T-cell (primary cell): ENCODE results near the gene TMEM54. TPM values are rescaled to one million over a fixed set of nuclear protein-coding genes. Genes with fewer than 3 reads are reported as not detected.

Experiments
- ATAC-seq, 4 experiments: fragments of 200-7000 bp in 3 of 4; fragments of 150-1000 bp in 1 of 4; cut with Tn5 transposase; replicated peaks in 1 of 4; 1 replicate in 3 of 4; 2 replicates in 1 of 4; pipeline ENCODE4 v1.10.0; 2021; ENCODE audit warnings: moderate library complexity in 3 of 4, mild to moderate bottlenecking in 2 of 4, moderate number of reproducible peaks in 1 of 4
- CTCF ChIA-PET, 2 donors: fragments of 300-600 bp; sonication (Branson Sonifier 250); formaldehyde crosslinking; loops; one replicate each; lab custom pipeline; 2022; ENCODE audit warnings: antibody characterized with exemption in 2 of 2; lab: Charles Lee
- POLR2A ChIA-PET, 2 donors: fragments of 300-600 bp; sonication (Branson Sonifier 250); formaldehyde crosslinking; loops; one replicate each; lab custom pipeline; 2022; ENCODE audit warnings: antibody characterized with exemption in 2 of 2; lab: Charles Lee
- DNase-seq, 35 experiments: peaks; one replicate each; pipeline versions ENCODE4 v3.0.0 to v3.0.0-alpha.2; 2013 to 2023
- H3K27ac ChIP-seq: one replicate; pipeline ENCODE4 v1.5.1; 2013; ENCODE audit warnings: low read length
- H3K27me3 ChIP-seq, 2 experiments: replicated peaks in 1 of 2; 1 replicate in 1 of 2; 2 replicates in 1 of 2; pipeline versions ENCODE4 v1.6.1 to v1.7.0; 2013; ENCODE audit warnings: low read length in 1 of 2, mixed read lengths in 1 of 2; ENCODE audit not compliant: control insufficient read depth in 2 of 2, insufficient read depth in 2 of 2; ENCODE audit errors: extremely low read depth in 1 of 2
- H3K36me3 ChIP-seq, 2 donors: 1 replicate in 1 of 2; 2 replicates in 1 of 2; pipeline versions ENCODE4 v1.6.1 to v1.7.0; 2013; ENCODE audit warnings: low read length in 1 of 2; ENCODE audit not compliant: control insufficient read depth in 2 of 2, insufficient read depth in 1 of 2; ENCODE audit errors: extremely low read depth in 1 of 2
- H3K4me1 ChIP-seq, 2 experiments: 1 replicate in 1 of 2; 2 replicates in 1 of 2; pipeline versions ENCODE4 v1.6.1 to v1.7.0; 2013; ENCODE audit warnings: low read length in 2 of 2, mixed read lengths in 1 of 2; ENCODE audit not compliant: insufficient read depth in 2 of 2, control insufficient read depth in 1 of 2; ENCODE audit errors: extremely low read depth in 1 of 2
- H3K4me3 ChIP-seq, 2 donors: 1 replicate in 1 of 2; 2 replicates in 1 of 2; pipeline versions ENCODE4 v1.5.1 to v1.7.0; 2013; ENCODE audit warnings: mild to moderate bottlenecking in 2 of 2, low read length in 1 of 2, moderate library complexity in 1 of 2; ENCODE audit not compliant: control insufficient read depth in 1 of 2; ENCODE audit errors: extremely low read depth in 1 of 2
- H3K9me3 ChIP-seq: 2 replicates; pipeline ENCODE4 v1.7.0; 2013
- H3K27ac Mint-ChIP-seq, 2 donors: one replicate each; pipeline ENCODE4 v1.8.0; 2020 to 2021; ENCODE audit warnings: mild to moderate bottlenecking in 2 of 2, mixed read lengths in 2 of 2
- H3K27me3 Mint-ChIP-seq, 2 donors: one replicate each; pipeline ENCODE4 v1.8.0; 2021 to 2022; ENCODE audit warnings: mixed read lengths in 2 of 2
- H3K36me3 Mint-ChIP-seq: one replicate; pipeline ENCODE4 v1.8.0; 2021; ENCODE audit warnings: mixed read lengths
- H3K4me1 Mint-ChIP-seq, 3 donors: one replicate each; pipeline ENCODE4 v1.8.0; 2020 to 2022; ENCODE audit warnings: mixed read lengths in 3 of 3, mild to moderate bottlenecking in 1 of 3
- H3K4me3 Mint-ChIP-seq, 3 donors: one replicate each; pipeline ENCODE4 v1.8.0; 2020 to 2022; ENCODE audit warnings: mild to moderate bottlenecking in 3 of 3, mixed read lengths in 3 of 3, moderate library complexity in 3 of 3
- H3K9me3 Mint-ChIP-seq, 3 donors: one replicate each; pipeline ENCODE4 v1.8.0; 2020 to 2022; ENCODE audit warnings: mixed read lengths in 3 of 3
- WGBS: methylation state at CpG from one replicate; pipeline ENCODE4 v1.1.5; 2013; ENCODE audit warnings: missing lambda C conversion rate; ENCODE audit not compliant: insufficient coverage; 5-methylcytosine and 5-hydroxymethylcytosine counted together
- total RNA-seq, 35 experiments: library from RNA in 6 of 35; stranded (reverse) in 6 of 35; fragments of 120-200 nt in 1 of 35; gene quantifications; one replicate each; pipeline versions ENCODE4 v1.2.1 to v1.2.4 and lab custom pipeline; 2013 to 2026

TMEM54 gene
- total RNA-seq, 5 donors from 2014 or later (not counting 1 experiment from before 2014, with no cell fraction given): 0.35 to 0.64 TPM; not detected in 3

DNA sequence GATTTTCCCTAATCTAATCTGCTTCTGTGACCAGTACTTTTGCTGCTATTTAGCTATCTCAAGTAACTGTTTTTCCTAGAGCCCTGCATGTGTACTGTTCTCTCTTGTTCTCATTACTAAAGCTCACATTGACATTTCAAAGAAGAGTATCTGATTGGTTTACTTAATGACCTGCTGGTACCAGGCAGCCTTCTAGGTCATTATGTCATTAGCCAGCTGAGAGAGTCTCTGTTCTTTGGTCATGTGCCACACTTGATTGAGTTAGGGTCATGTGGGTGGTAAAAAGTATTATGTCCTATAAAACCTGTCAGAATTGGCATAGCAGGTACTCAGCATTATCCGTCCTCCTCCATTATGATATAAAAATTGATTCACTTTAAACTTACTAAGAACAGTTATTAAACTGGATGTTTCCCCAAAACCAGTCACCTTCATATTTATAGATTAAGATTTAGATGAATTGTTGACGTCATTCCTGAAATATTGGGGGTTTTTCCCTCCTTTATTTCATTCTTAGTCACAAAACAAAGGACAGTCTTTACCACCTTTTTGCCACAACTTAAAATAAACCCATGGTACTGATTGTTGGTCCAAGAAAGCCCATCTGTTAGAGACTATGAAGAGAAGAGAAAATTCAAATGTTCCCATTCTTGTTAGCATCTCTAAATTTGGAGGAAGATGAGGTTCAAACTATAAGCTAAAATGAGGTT lies 52.7 kb downstream of the TMEM54 start:
- Histone ChIP-seq H3K4me1 (no peaks in the 10 kb centered on the region), H3K9me3 (no peaks in the 10 kb centered on the region), H3K4me3 (no peak overlapping the region), H3K27me3 (no peaks in the 10 kb centered on the region), H3K27ac (no peak overlapping the region), H3K36me3 (peaks cover 3 to 24% of the 10 kb centered on the region in 2 donors)
- DNase-seq (no peak), ATAC-seq (no peak)
- H3K9me3 Mint-ChIP-seq: no peaks in the 10 kb centered on the region
- no peaks in the 10 kb centered on the region for H3K27me3 Mint-ChIP-seq
- CTCF ChIA-PET: no interaction called here
- peaks cover 27% of the 10 kb centered on the region for H3K36me3 Mint-ChIP-seq
- H3K4me3 Mint-ChIP-seq: no peak overlapping the region
- POLR2A ChIA-PET: interaction anchor here in 1 of 2 donors (0.6 kb wide), 1 partner anchor 113 kb away, joined by 3 read pairs; no protein-coding TSS in a partner anchor
- no peak overlapping the region for H3K27ac Mint-ChIP-seq
- no CpG with 5 or more reads among the region's 2 CpGs for WGBS
- H3K4me1 Mint-ChIP-seq: no peaks in the 10 kb centered on the region

Other genes with a start within 250 kb of the TMEM54 start
- under 1 TPM in 1 of 5 donors, not detected in 4; 0.07 TPM for gene SYNC, start 198.6 kb downstream of the TMEM54 start, total RNA-seq
- gene YARS1, start 84.0 kb downstream of the TMEM54 start, total RNA-seq: 100 to 1,000 TPM in 3 of 5 donors, 10 to 100 TPM in 2; 88.9 to 197 (median 172) TPM
- gene S100PBP, start 83.7 kb downstream of the TMEM54 start, total RNA-seq: 10 to 100 TPM; 46.6 to 77.6 (median 63.6) TPM
- not detected for gene FNDC5, start 30.5 kb downstream of the TMEM54 start, total RNA-seq
- under 1 TPM in 2 of 5 donors, not detected in 3; 0.45 to 0.54 TPM for gene HPCA, start 14.9 kb downstream of the TMEM54 start, total RNA-seq
- 10 to 100 TPM; 28.7 to 44.8 (median 30.3) TPM for gene RNF19B, start 63.4 kb upstream of the TMEM54 start, total RNA-seq
- 10 to 100 TPM; 57.2 to 92.9 (median 81.9) TPM for gene AK2, start 135.5 kb upstream of the TMEM54 start, total RNA-seq
- gene AZIN2, start 179.8 kb upstream of the TMEM54 start, total RNA-seq: 10 to 100 TPM in 2 of 5 donors, 1 to 10 TPM in 3; 5.6 to 10.7 (median 9.7) TPM